Measurements from ENCODE around the gene NPAS4.

- TF ChIP-seq CTCF (IDR thresholded peaks at IDR 0.05): no peak
- TF ChIP-seq POLR2A (IDR thresholded peaks at IDR 0.05): no peak
Measured at GRCh38 chr11:66428933-66429332, 8.1 kb downstream of the NPAS4 start.
